GM12865 (cell line): ENCODE measurements around the gene ZNF519.

ENCODE experiments used
- DNase-seq: peaks from one replicate; pipeline ENCODE4 v3.0.0; 2010; ENCODE audit warnings: low read depth
- H3K4me3 ChIP-seq: 2 replicates; pipeline ENCODE4 v1.5.1; 2011; ENCODE audit warnings: mild to moderate bottlenecking, low read depth, low read length, control low read depth
- CTCF ChIP-seq: IDR thresholded peaks from 2 replicates; pipeline ENCODE4 v1.5.1; 2011; ENCODE audit warnings: low read length, control low read depth, low read depth, inconsistent platforms; ENCODE audit not compliant: insufficient read depth; ENCODE audit errors: missing control alignments

The ZNF519 gene

GRCh38 chr18:14124689-14125088 lies 7.5 kb downstream of the ZNF519 start:
- no peak for DNase-seq
- no peak overlapping the region for H3K4me3 ChIP-seq
- no peak for TF ChIP-seq CTCF

GRCh38 chr18:14122097-14122496 lies 10.1 kb downstream of the ZNF519 start:
- no peak overlapping the region for H3K4me3 ChIP-seq
- TF ChIP-seq CTCF = no peak
- no peak for DNase-seq

GRCh38 chr18:14120926-14121325 lies 11.3 kb downstream of the ZNF519 start:
- no peak overlapping the region for H3K4me3 ChIP-seq
- TF ChIP-seq CTCF = no peak
- DNase-seq = no peak

GRCh38 chr18:14117606-14118005 lies 14.6 kb downstream of the ZNF519 start:
- TF ChIP-seq CTCF = no peak
- no peak for DNase-seq
- H3K4me3 ChIP-seq = no peak overlapping the region

- no peak overlapping the region for H3K4me3 ChIP-seq
- no peak for TF ChIP-seq CTCF
- no peak for DNase-seq
Measured at GRCh38 chr18:14106906-14107305, 25.3 kb downstream of the ZNF519 start.

GRCh38 chr18:14104906-14105748 lies 27.1 kb downstream of the ZNF519 start:
- DNase-seq = no peak

More at GRCh38 chr18:14104906-14105748, 27.1 kb downstream of the ZNF519 start:
- no peak for TF ChIP-seq CTCF
- H3K4me3 ChIP-seq = no peak overlapping the region
